ENCODE data around the gene ZNF28. TPM values are rescaled to one million over a fixed set of nuclear protein-coding genes. Genes with fewer than 3 reads are reported as not detected.
"Not testable (repeated sequence)": the region's sequence is repeated elsewhere in the genome, so short reads cannot be mapped to it uniquely, and the experiment has no call there.

Gene ZNF28
- total RNA-seq, 1 experiment from 2014 or later, result 26.7 TPM

GRCh38 chr19:52820472-52821203, 795 bp downstream of the ZNF28 start:
- H3K27ac Mint-ChIP-seq; H3K27me3 Mint-ChIP-seq (ENCODE audit: low read depth); H3K9me3 Mint-ChIP-seq; H3K4me1 Mint-ChIP-seq; POLR2A ChIA-PET; CTCF ChIA-PET: not testable (repeated sequence)
- peak overlapping the region; percentile 91 for H3K4me3 Mint-ChIP-seq
- ATAC-seq (peak; percentile 65), DNase-seq (ENCODE audit: low spot score) (peak; percentile 51)
- H3K36me3 Mint-ChIP-seq, result peaks cover 14% of the 10 kb centered on the region

- no peak overlapping the region for H3K4me3 Mint-ChIP-seq
- ChIA-PET CTCF (interaction anchor here (0.6 kb wide), 1 partner anchor 232 kb away, joined by 3 read pairs; no protein-coding TSS in a partner anchor), POLR2A (no interaction called here)
- H3K4me1 Mint-ChIP-seq, result peaks cover 3% of the 10 kb centered on the region; the same call in 1 of the 2 replicates
- DNase-seq (ENCODE audit: low spot score) (no peak), ATAC-seq (no peak)
- no peak overlapping the region for H3K27ac Mint-ChIP-seq
- no peaks in the 10 kb centered on the region for H3K27me3 Mint-ChIP-seq (ENCODE audit: low read depth)
- TF ChIP-seq ESRRA (CRISPR knock-in tag; IDR thresholded peaks at IDR 0.05; ENCODE audit: borderline replicate concordance) (no peak), STAT6 (CRISPR knock-in tag; conservative IDR thresholded peaks at IDR 0.05; ENCODE audit: low read depth) (no peak), ZNF416 (CRISPR knock-in tag; IDR thresholded peaks at IDR 0.05) (no peak), GTF2I (CRISPR knock-in tag; conservative IDR thresholded peaks at IDR 0.05) (no peak), NFYB (CRISPR knock-in tag; conservative IDR thresholded peaks at IDR 0.05; ENCODE audit: low read depth) (no peak)
- H3K36me3 Mint-ChIP-seq, result peaks cover 44% of the 10 kb centered on the region
- peaks cover 7% of the 10 kb centered on the region for H3K9me3 Mint-ChIP-seq
Measured at GRCh38 chr19:52809801-52810200, 11.6 kb downstream of the ZNF28 start.

- H3K9me3 Mint-ChIP-seq, result peaks cover 69% of the 10 kb centered on the region
- H3K27me3 Mint-ChIP-seq (ENCODE audit: low read depth), result peaks cover 27% of the 10 kb centered on the region
Measured at GRCh38 chr19:52799950-52800640, 21.3 kb downstream of the ZNF28 start.

GRCh38 chr19:52789440-52789839, 32.0 kb downstream of the ZNF28 start:
- Mint-ChIP-seq H3K4me3 (no peak overlapping the region), H3K4me1 (peaks cover 36% of the 10 kb centered on the region), H3K9me3 (peaks cover 7% of the 10 kb centered on the region), H3K27me3 (ENCODE audit: low read depth) (peaks cover 42% of the 10 kb centered on the region), H3K36me3 (no peaks in the 10 kb centered on the region; the same call in 1 of the 2 replicates), H3K27ac (0 out of 2 replicates have a peak overlapping the region, but pooled peaks have one; percentile 61)
- POLR2A ChIA-PET, result no interaction called here
- ATAC-seq (no peak), DNase-seq (ENCODE audit: low spot score) (no peak)
- CTCF ChIA-PET, result no interaction called here
- TF ChIP-seq E2F5 (CRISPR knock-in tag; IDR thresholded peaks at IDR 0.05) (no peak), PRDM15 (CRISPR knock-in tag; IDR thresholded peaks at IDR 0.05) (no peak), ARID4B (CRISPR knock-in tag; IDR thresholded peaks at IDR 0.05; ENCODE audit: borderline replicate concordance) (no peak), TEAD4 (CRISPR knock-in tag; IDR thresholded peaks at IDR 0.05) (no peak), ZNF423 (CRISPR knock-in tag; IDR thresholded peaks at IDR 0.05) (no peak), ZNF671 (CRISPR knock-in tag; IDR thresholded peaks at IDR 0.05) (no peak), CREB1 (CRISPR knock-in tag; IDR thresholded peaks at IDR 0.05) (no peak), FOXJ3 (CRISPR knock-in tag; IDR thresholded peaks at IDR 0.05; ENCODE audit: borderline replicate concordance) (no peak), EMX1 (CRISPR knock-in tag; IDR thresholded peaks at IDR 0.05) (no peak), ZNF232 (CRISPR knock-in tag; IDR thresholded peaks at IDR 0.05) (no peak), SMAD4 (CRISPR knock-in tag; IDR thresholded peaks at IDR 0.05) (no peak), ZNF138 (CRISPR knock-in tag; conservative IDR thresholded peaks at IDR 0.05) (no peak)

More at GRCh38 chr19:52799950-52800640, 21.3 kb downstream of the ZNF28 start:
- POLR2A ChIA-PET; ATAC-seq; H3K27ac Mint-ChIP-seq; H3K4me3 Mint-ChIP-seq; H3K4me1 Mint-ChIP-seq; CTCF ChIA-PET; DNase-seq (ENCODE audit: low spot score): not testable (repeated sequence)
- peaks cover 88% of the 10 kb centered on the region for H3K36me3 Mint-ChIP-seq
